ENCODE measurements around the gene SLC25A11. TPM values are rescaled to one million over a fixed set of nuclear protein-coding genes. Genes with fewer than 3 reads are reported as not detected.

Gene SLC25A11
- total RNA-seq, 1 donor from 2014 or later = 59.2 TPM

GRCh38 chr17:4893721-4894560 lies 45.9 kb downstream of the SLC25A11 start:
- DNase-seq = no peak

GRCh38 chr17:4893272-4893671 lies 46.6 kb downstream of the SLC25A11 start:
- DNase-seq = no peak

- no peak for DNase-seq
These were observed 47.2 kb downstream of the SLC25A11 start for GRCh38 chr17:4892499-4893221.

- DNase-seq = no peak
These were observed 48.1 kb downstream of the SLC25A11 start for GRCh38 chr17:4891411-4892410.

GRCh38 chr17:4887581-4887980 lies 52.3 kb downstream of the SLC25A11 start:
- no peak for DNase-seq

Other genes with a start within 250 kb of the SLC25A11 start
- gene PELP1, start 235.9 kb downstream of the SLC25A11 start, total RNA-seq = 33.5 and 64.0 TPM in 2 replicates
- gene ARRB2, start 229.4 kb downstream of the SLC25A11 start, total RNA-seq = 6.6 and 9.6 TPM in 2 replicates
- gene MED11, start 208.6 kb downstream of the SLC25A11 start, total RNA-seq = 12.1 TPM in 2 replicates
- 0.05 TPM in 1 of 2 replicates, not detected in the other for gene ZMYND15, start 200.2 kb downstream of the SLC25A11 start, total RNA-seq
- gene CXCL16, start 200.1 kb downstream of the SLC25A11 start, total RNA-seq = 1.5 and 2.2 TPM in 2 replicates
- not detected in 2 replicates for gene TM4SF5, start 168.2 kb downstream of the SLC25A11 start, total RNA-seq
- 0.51 TPM in 1 of 2 replicates, not detected in the other for gene VMO1, start 153.7 kb downstream of the SLC25A11 start, total RNA-seq
- gene GLTPD2, start 151.1 kb downstream of the SLC25A11 start, total RNA-seq = not detected in 2 replicates
- 157 and 202 TPM in 2 replicates for gene PSMB6, start 143.9 kb downstream of the SLC25A11 start, total RNA-seq
- gene PLD2, start 132.9 kb downstream of the SLC25A11 start, total RNA-seq = 35.1 and 47.2 TPM in 2 replicates
- 44.9 and 58.2 TPM in 2 replicates for gene MINK1, start 106.7 kb downstream of the SLC25A11 start, total RNA-seq
- gene C17orf107, start 40.5 kb downstream of the SLC25A11 start, total RNA-seq = 0.68 and 1.1 TPM in 2 replicates
- gene CHRNE, start 36.9 kb downstream of the SLC25A11 start, total RNA-seq = 0.85 and 3.6 TPM in 2 replicates
- gene GP1BA, start 7.8 kb downstream of the SLC25A11 start, total RNA-seq = not detected in 2 replicates
- gene RNF167, start 222 bp upstream of the SLC25A11 start, total RNA-seq = 13.6 and 23.7 TPM in 2 replicates
- 298 and 729 TPM in 2 replicates for gene PFN1, start 8.5 kb upstream of the SLC25A11 start, total RNA-seq
- 3.3 and 7.0 TPM in 2 replicates for gene ENO3, start 11.1 kb upstream of the SLC25A11 start, total RNA-seq
- gene SPAG7, start 27.8 kb upstream of the SLC25A11 start, total RNA-seq = 57.5 and 64.1 TPM in 2 replicates
- 4.9 and 11.4 TPM in 2 replicates for gene CAMTA2, start 47.6 kb upstream of the SLC25A11 start, total RNA-seq
- gene INCA1, start 57.5 kb upstream of the SLC25A11 start, total RNA-seq = 0.33 and 0.34 TPM in 2 replicates
- gene KIF1C, start 57.9 kb upstream of the SLC25A11 start, total RNA-seq = 105 and 189 TPM in 2 replicates
- 0.17 and 0.47 TPM in 2 replicates for gene SLC52A1, start 95.4 kb upstream of the SLC25A11 start, total RNA-seq
- gene ZFP3, start 138.4 kb upstream of the SLC25A11 start, total RNA-seq = 1.9 and 2.0 TPM in 2 replicates
- 6.2 and 6.3 TPM in 2 replicates for gene ZNF232, start 171.8 kb upstream of the SLC25A11 start, total RNA-seq
- 0.05 TPM in 1 of 2 replicates, not detected in the other for gene USP6, start 176.0 kb upstream of the SLC25A11 start, total RNA-seq

All from dermis blood vessel endothelial cell (primary cell).